Thoracic aorta (tissue), 2 donors: ENCODE measurements around the gene TPGS1. TPM values are rescaled to one million over a fixed set of nuclear protein-coding genes. Genes with fewer than 3 reads are reported as not detected.
A peak's percentile ranks its signal among the peaks of the same experiment; 100 is the strongest.

Experiments
- ATAC-seq: fragments of 150-250 bp; one replicate; pipeline ENCODE4 v1.8.0; 2017; ENCODE audit warnings: low read depth; ENCODE audit not compliant: insufficient number of reproducible peaks, low FRiP score
- DNase-seq: peaks from one replicate; pipeline ENCODE4 v3.0.0-alpha.2; 2020; ENCODE audit warnings: low spot score
- H3K27ac ChIP-seq, 2 donors: fragments of 200-600 bp; sonication (generic); 1 replicate in 1 of 2; 2 replicates in 1 of 2; pipeline ENCODE4 v1.5.1; 2016; ENCODE audit warnings: mild to moderate bottlenecking in 2 of 2, moderate library complexity in 2 of 2
- H3K27me3 ChIP-seq: fragments of 200-600 bp; sonication (generic); replicated peaks from 2 replicates; pipeline ENCODE4 v1.6.0; 2016; ENCODE audit warnings: mild to moderate bottlenecking; ENCODE audit not compliant: insufficient read depth
- H3K36me3 ChIP-seq: fragments of 200-600 bp; sonication (generic); one replicate; pipeline ENCODE4 v1.5.1; 2016
- H3K4me1 ChIP-seq, 2 donors: fragments of 200-600 bp; sonication (generic); 1 replicate in 1 of 2; 2 replicates in 1 of 2; pipeline versions ENCODE4 v1.5.1 to v1.6.0; 2016; ENCODE audit warnings: low read depth in 2 of 2, mild to moderate bottlenecking in 1 of 2; ENCODE audit not compliant: control insufficient read depth in 1 of 2
- H3K4me3 ChIP-seq: fragments of 200-600 bp; sonication (generic); 2 replicates; pipeline ENCODE4 v1.5.1; 2016; ENCODE audit warnings: mild to moderate bottlenecking
- H3K9me3 ChIP-seq: fragments of 200-600 bp; sonication (generic); 2 replicates; pipeline ENCODE4 v1.5.1; 2016
- CTCF ChIP-seq: fragments of 200-600 bp; sonication (generic); IDR thresholded peaks from one replicate; pipeline ENCODE4 v1.5.1; 2019; ENCODE audit warnings: antibody characterized with exemption
- total RNA-seq, 2 donors: library from RNA; depleted of rRNA; stranded (reverse); fragments of >200 nt; gene quantifications; one replicate each; pipeline versions ENCODE4 v1.1.0 to v1.2.3, GENCODE V29; 2016

The TPGS1 gene
- total RNA-seq, 2 donors from 2014 or later = 34.1 to 94.1 TPM

GRCh38 chr19:494171-495080 is 12.9 kb upstream of the TPGS1 start:
- H3K9me3 ChIP-seq = no peaks in the 10 kb centered on the region
- peaks cover 6% of the 10 kb centered on the region for H3K27me3 ChIP-seq
- ATAC-seq = no peak
- no peak overlapping the region for H3K4me3 ChIP-seq
- DNase-seq = no peak
- peaks cover 0 to 14% of the 10 kb centered on the region in 2 donors for H3K4me1 ChIP-seq
- no peak for TF ChIP-seq CTCF
- H3K27ac ChIP-seq = no peak overlapping the region
- H3K36me3 ChIP-seq = no peaks in the 10 kb centered on the region

GRCh38 chr19:495081-495401 is 12.3 kb upstream of the TPGS1 start:
- H3K4me3 ChIP-seq = no peak overlapping the region
- no peaks in the 10 kb centered on the region for H3K9me3 ChIP-seq
- no peak for TF ChIP-seq CTCF
- H3K4me1 ChIP-seq = peaks cover 0 to 8% of the 10 kb centered on the region in 2 donors
- H3K36me3 ChIP-seq = no peaks in the 10 kb centered on the region
- DNase-seq (no peak), ATAC-seq (no peak)
- H3K27ac ChIP-seq = no peak overlapping the region
- peaks cover 6% of the 10 kb centered on the region for H3K27me3 ChIP-seq

GRCh38 chr19:495402-496111 is 11.7 kb upstream of the TPGS1 start:
- Histone ChIP-seq H3K4me3 (no peak overlapping the region), H3K27ac (no peak overlapping the region), H3K27me3 (peaks cover 6% of the 10 kb centered on the region), H3K36me3 (no peaks in the 10 kb centered on the region), H3K4me1 (peaks cover 0 to 8% of the 10 kb centered on the region in 2 donors), H3K9me3 (no peaks in the 10 kb centered on the region)
- ATAC-seq (no peak), DNase-seq (no peak)
- TF ChIP-seq CTCF = peak; percentile 67

- Histone ChIP-seq H3K27me3 (peaks cover 6% of the 10 kb centered on the region), H3K4me1 (peaks cover 0 to 8% of the 10 kb centered on the region in 2 donors), H3K27ac (no peak within 1 kb of the TSS), H3K36me3 (no peaks in the 10 kb centered on the region), H3K4me3 (no peak within 1 kb of the TSS), H3K9me3 (no peaks in the 10 kb centered on the region)
- ATAC-seq = no peak
- no peak for TF ChIP-seq CTCF
- DNase-seq = no peak
These were observed 11.1 kb upstream of the TPGS1 start, which contains the start of gene MADCAM1 for GRCh38 chr19:496112-496665. Gene MADCAM1, plus strand, starts transcription at chr19:496486. Its CDS starts 14 bp downstream, at chr19:496500.

- no peak for TF ChIP-seq CTCF
- Histone ChIP-seq H3K27ac (no peak overlapping the region), H3K9me3 (no peaks in the 10 kb centered on the region), H3K4me3 (no peak overlapping the region), H3K27me3 (peaks cover 6% of the 10 kb centered on the region), H3K36me3 (no peaks in the 10 kb centered on the region), H3K4me1 (peaks cover 0 to 8% of the 10 kb centered on the region in 2 donors)
- no peak for ATAC-seq
- no peak for DNase-seq
These were observed 10.3 kb upstream of the TPGS1 start for GRCh38 chr19:496986-497385.
